GM12878 (cell line): ENCODE results near the gene NDUFS6.

Experiments used
- NKRF ChIP-seq: fragments of 450-650 bp; conservative IDR thresholded peaks from 2 replicates; pipeline ENCODE4 v1.6.1; 2017; ENCODE audit warnings: mild to moderate bottlenecking, moderate library complexity
- POLR2A ChIP-seq: IDR thresholded peaks from 2 replicates; pipeline ENCODE4 v1.6.1; 2011; ENCODE audit warnings: low read depth, mild to moderate bottlenecking, low read length
- RCOR1 ChIP-seq: conservative IDR thresholded peaks from 2 replicates; pipeline ENCODE4 v1.6.1; 2012; ENCODE audit warnings: low read depth, low read length, improper control_type of control experiment
- ZBTB33 ChIP-seq: fragments of 450-650 bp; IDR thresholded peaks from 2 replicates; pipeline ENCODE4 v1.6.1; 2017; ENCODE audit warnings: mild to moderate bottlenecking

GRCh38 chr5:1795931-1796330 is 5.3 kb upstream of the NDUFS6 start:
- TF ChIP-seq NKRF, result no peak
- TF ChIP-seq POLR2A, result no peak; the same call in 1 of the 2 replicates
- TF ChIP-seq RCOR1, result no peak
- no peak for TF ChIP-seq ZBTB33
